GM21786 (cell line): ENCODE measurements around the gene RUNX1.
"Not testable (repeated sequence)": the region's sequence is repeated elsewhere in the genome, so short reads cannot be mapped to it uniquely, and the experiment has no call there.

ENCODE experiments used
- ATAC-seq: cut with Tn5 transposase; IDR thresholded peaks from one replicate; pipeline ENCODE4 v1.9.1; 2021; ENCODE audit not compliant: unreplicated experiment

The RUNX1 gene

GRCh38 chr21:34994766-34995631 lies 54.1 kb downstream of the RUNX1 start:
- ATAC-seq: no peak

DNA sequence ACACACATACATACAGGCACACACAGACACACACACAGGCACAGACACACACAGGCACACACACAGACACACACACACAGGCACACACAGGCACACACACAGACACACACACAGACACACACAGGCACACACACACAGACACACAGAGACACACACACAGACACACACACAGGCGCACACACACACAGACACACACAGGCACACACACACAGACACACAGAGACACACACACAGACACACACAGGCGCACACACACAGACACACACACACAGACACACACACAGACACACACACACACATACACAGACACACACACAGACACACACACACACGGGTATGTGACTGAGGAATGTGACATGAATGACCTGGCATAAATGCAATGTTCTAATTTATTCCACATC lies 55.6 kb downstream of the RUNX1 start:
- not testable (repeated sequence) for ATAC-seq

DNA sequence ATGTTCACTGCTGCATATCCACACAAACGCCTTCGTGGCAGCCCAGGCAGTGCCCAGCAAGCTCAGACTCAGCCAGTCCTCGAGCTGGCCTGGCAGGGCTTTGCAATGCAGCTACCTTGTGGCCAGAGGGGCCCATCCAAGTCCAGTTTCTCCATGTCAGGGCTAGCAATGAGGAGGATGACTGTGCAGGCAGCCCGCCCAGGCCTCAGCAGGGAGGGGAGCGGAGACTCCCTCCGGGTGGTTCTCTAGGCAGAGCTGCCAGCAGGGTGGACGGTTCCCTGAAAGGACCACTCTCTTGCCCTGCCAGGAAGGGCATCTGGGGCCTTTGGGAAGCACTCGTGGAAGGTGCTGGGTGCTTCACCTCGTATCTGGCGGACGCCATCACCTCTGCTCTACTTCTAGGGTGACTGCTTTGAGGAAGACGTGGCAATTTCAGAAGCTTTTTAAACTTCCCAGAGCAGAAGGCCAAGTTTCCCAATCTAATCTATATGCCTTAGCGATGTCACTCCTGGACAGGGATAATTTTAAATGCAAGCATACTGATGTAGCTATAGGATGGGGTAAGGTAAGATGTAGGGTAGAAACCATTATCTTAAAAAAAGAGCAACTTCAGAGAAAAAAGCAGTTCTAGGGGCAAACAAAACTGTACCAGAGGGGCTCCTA lies 56.2 kb downstream of the RUNX1 start:
- ATAC-seq: no peak

GRCh38 chr21:34992180-34992579 lies 56.9 kb downstream of the RUNX1 start:
- no peak for ATAC-seq

- no peak for ATAC-seq
These were observed 57.6 kb downstream of the RUNX1 start for GRCh38 chr21:34991366-34991957.

GRCh38 chr21:34990842-34991241 lies 58.3 kb downstream of the RUNX1 start:
- no peak for ATAC-seq

DNA sequence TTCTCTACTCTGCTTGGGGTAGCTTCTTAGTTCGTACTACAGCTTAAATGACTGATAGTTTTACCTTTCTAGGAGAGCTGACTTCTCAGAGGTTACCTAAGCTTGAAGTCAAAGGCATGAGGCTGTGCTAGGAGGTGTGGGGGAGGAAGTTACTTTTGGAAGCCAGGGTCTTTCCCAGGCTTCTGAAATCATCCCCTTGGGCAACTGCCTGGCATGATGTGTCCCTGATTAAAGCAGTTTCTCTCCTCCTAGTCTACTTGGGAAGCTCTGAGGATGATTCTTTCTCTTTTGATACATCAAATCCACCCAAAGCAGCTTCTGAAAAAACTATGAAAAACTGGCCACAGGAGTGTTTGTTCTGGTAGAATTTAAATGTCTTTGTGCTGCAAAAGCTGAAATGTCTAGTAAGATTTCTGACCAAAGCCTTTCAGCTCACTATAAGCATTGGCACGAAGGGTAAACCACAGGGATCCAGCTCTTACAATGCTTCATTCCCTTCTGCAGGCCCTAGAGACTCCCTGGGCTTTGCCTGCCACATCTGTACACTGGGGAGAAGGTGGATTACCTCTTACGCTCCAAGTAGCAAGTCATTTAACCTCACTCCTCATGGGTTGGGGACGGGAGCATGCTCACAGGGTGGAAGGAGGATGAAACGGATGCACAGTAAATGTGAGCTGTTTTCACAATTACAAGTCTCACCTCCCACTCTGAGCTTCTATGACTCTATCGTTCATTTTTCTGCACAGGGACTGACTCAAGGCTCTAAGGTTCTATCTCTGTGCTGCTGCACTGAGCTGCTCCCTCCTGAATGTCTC lies 59.6 kb downstream of the RUNX1 start:
- ATAC-seq: no peak

GRCh38 chr21:34988625-34989024 lies 60.5 kb downstream of the RUNX1 start:
- ATAC-seq: no peak

DNA sequence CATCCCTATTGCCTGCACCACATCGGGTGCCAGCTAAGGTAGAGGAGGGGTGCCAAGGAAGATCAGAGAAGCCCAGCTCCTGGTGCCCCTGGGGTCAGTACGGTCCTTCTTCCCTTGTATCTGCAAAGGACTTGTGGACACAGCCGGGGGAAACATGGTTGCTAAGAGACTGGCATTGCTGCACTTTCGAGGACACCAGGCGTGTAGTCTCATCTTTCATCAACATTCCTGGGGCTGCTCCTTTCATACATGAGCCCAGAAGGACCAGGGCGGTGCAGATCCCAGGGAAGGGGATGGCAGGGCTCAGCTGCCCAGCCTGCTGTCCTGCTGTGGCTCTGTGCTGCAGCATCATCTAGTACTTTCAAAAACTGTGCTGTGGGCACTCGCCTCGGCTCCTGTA lies 61.0 kb downstream of the RUNX1 start:
- ATAC-seq: no peak

- no peak for ATAC-seq
These were observed 61.5 kb downstream of the RUNX1 start for GRCh38 chr21:34987501-34988072.

- ATAC-seq: peak; percentile 67
These were observed 62.3 kb downstream of the RUNX1 start for GRCh38 chr21:34986561-34987500.

GRCh38 chr21:34984356-34985058 lies 64.6 kb downstream of the RUNX1 start:
- no peak for ATAC-seq

DNA sequence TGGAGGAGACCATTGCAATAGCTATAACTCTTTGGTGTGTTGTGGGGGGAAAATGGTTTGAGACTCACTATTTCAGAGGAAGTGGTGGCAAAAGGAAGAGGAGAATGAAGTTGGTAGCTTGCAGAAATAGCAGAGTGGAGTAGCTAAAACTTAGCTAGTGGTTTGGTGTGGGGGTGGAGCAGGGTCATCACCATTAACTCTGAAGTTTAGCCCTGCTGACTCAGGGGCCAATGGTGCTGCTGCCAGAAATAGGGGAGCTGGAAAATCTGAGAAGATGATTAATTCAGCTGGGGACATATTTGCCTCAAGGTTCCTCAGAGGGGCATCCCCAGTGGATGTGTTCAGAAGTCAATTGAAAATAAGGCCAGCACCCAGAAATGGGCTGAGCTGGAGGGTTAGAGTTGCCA lies 65.4 kb downstream of the RUNX1 start:
- no peak for ATAC-seq

- ATAC-seq: no peak
These were observed 67.3 kb downstream of the RUNX1 start for GRCh38 chr21:34981791-34982190.

GRCh38 chr21:34980423-34981115 lies 68.5 kb downstream of the RUNX1 start:
- no peak for ATAC-seq

GRCh38 chr21:34979383-34979782 lies 69.7 kb downstream of the RUNX1 start:
- no peak for ATAC-seq

- ATAC-seq: no peak
These were observed 71.8 kb downstream of the RUNX1 start for GRCh38 chr21:34977333-34977732.

GRCh38 chr21:34974162-34974981 lies 74.7 kb downstream of the RUNX1 start:
- peak; percentile 90 for ATAC-seq
